OCI-LY1 (cell line): Measurements from ENCODE around the gene TMEM181.

ENCODE experiments used
- EZH2 ChIP-seq: fragments of 200-600 bp; sonication (generic), shearing (Covaris generic); IDR thresholded peaks from 2 replicates; pipeline ENCODE4 v1.8.0; 2017; ENCODE audit warnings: borderline replicate concordance, mixed run types, mild to moderate bottlenecking, antibody characterized with exemption, low read length, moderate library complexity, mixed read lengths
- TF ChIP-seq, protein P1 (sequence below): fragments of 200-600 bp; sonication (generic), shearing (Covaris generic); IDR thresholded peaks from 2 replicates; pipeline ENCODE4 v1.5.1; 2017; ENCODE audit warnings: mild to moderate bottlenecking, antibody characterized with exemption, low read length, moderate library complexity, mixed read lengths

DNA sequence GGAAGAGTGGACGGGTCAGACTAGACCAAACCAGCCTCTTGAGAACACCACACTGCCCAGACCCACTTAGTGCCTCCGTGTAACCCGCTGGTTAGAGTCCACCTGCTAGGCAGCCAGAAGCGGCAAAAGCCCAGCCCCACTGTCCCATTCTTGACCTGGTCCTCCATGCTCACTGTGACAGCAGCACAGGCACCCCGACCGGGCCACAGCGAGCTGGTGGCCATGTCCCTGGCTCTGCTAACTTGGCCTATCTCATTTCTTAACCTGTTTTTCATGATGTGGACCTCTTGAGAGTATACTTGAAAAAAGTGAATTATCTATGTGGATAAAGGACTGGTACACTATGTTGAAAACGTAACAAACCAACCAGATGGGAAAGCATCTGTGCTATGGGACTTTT lies 44.9 kb upstream of the TMEM181 start:
- TF ChIP-seq, protein P1, sequence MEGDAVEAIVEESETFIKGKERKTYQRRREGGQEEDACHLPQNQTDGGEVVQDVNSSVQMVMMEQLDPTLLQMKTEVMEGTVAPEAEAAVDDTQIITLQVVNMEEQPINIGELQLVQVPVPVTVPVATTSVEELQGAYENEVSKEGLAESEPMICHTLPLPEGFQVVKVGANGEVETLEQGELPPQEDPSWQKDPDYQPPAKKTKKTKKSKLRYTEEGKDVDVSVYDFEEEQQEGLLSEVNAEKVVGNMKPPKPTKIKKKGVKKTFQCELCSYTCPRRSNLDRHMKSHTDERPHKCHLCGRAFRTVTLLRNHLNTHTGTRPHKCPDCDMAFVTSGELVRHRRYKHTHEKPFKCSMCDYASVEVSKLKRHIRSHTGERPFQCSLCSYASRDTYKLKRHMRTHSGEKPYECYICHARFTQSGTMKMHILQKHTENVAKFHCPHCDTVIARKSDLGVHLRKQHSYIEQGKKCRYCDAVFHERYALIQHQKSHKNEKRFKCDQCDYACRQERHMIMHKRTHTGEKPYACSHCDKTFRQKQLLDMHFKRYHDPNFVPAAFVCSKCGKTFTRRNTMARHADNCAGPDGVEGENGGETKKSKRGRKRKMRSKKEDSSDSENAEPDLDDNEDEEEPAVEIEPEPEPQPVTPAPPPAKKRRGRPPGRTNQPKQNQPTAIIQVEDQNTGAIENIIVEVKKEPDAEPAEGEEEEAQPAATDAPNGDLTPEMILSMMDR: no peak
- no peak for TF ChIP-seq EZH2
